K562 treated with DMSO at 1 percent for 12 hours (cell line): ENCODE data around the gene SLC22A3. TPM values are rescaled to one million over a fixed set of nuclear protein-coding genes. Genes with fewer than 3 reads are reported as not detected.

ENCODE experiments used
- total RNA-seq: library from RNA; unstranded; fragments of 300-600 nt; gene quantifications from 2 replicates; pipeline ENCODE4 v1.2.3, GENCODE V29; 2022; ENCODE audit not compliant: insufficient read depth

Gene SLC22A3, protein sequence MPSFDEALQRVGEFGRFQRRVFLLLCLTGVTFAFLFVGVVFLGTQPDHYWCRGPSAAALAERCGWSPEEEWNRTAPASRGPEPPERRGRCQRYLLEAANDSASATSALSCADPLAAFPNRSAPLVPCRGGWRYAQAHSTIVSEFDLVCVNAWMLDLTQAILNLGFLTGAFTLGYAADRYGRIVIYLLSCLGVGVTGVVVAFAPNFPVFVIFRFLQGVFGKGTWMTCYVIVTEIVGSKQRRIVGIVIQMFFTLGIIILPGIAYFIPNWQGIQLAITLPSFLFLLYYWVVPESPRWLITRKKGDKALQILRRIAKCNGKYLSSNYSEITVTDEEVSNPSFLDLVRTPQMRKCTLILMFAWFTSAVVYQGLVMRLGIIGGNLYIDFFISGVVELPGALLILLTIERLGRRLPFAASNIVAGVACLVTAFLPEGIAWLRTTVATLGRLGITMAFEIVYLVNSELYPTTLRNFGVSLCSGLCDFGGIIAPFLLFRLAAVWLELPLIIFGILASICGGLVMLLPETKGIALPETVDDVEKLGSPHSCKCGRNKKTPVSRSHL
- not detected in 2 replicates for total RNA-seq

DNA sequence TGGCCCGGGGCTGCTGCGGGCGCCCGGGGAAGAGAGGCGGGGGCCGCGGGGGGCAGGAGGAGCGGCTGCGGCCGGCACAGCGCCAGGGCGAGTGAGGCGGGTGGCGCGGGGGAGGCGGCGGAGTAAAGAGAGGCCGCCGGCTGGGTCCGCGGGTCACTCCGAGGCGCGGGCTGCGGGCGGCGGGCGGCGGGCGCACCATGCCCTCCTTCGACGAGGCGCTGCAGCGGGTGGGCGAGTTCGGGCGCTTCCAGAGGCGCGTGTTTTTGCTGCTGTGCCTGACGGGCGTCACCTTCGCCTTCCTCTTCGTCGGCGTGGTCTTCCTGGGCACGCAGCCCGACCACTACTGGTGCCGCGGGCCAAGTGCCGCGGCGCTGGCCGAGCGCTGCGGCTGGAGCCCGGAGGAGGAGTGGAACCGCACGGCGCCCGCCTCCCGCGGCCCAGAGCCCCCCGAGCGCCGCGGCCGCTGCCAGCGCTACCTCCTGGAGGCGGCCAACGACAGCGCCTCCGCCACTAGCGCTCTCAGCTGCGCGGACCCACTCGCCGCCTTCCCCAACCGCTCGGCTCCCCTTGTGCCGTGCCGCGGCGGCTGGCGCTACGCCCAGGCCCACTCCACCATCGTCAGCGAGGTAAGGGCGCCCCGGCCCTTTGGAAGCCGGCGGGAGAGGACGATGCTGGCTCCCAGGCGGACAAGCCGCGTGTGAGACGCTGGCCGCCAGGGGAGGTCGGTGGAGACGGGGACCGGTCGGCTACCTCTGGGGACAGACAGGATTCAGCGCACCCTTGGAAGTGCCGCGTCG, at the start of gene SLC22A3:
Gene SLC22A3, plus strand, starts transcription at position 156 of the 797 bp plus-strand sequence. Its CDS starts 42 bp downstream, at position 198.

Other genes starting within 250 kb of the SLC22A3 start
- gene SLC22A1, start 226.6 kb upstream of the SLC22A3 start, total RNA-seq: not detected in 2 replicates
- gene SLC22A2, start 89.6 kb upstream of the SLC22A3 start, total RNA-seq: not detected in 2 replicates